CD4-positive, alpha-beta T cell treated with Interleukin-2 at 100 ng/mL for 4 hours (primary cell): Measurements from ENCODE around the gene GTSE1.

Source experiments
- DNase-seq: peaks from one replicate; pipeline ENCODE4 v3.0.0-alpha.2; 2020; ENCODE audit warnings: low spot score

GTSE1 gene

DNA sequence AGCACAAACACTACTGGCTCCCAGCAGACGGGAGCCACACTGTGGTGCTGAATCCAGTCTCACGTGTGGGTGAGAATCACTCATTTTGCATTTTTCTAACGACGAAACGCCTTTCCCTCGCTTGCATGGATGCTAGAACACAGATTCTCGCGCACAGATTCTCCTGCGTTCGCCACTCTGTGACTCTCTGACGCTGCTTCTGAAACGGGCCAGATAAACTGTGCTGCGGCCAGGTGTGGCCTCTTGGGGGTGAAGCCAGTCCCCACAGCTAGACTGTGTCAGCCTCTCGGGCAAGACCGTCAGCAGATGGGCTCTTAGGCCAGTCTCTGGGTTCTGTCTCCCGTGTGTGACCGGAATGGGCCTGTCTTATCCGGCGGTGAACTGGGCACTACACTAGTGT lies 83.4 kb downstream of the GTSE1 start:
- DNase-seq, result no peak
